IMR-90 (cell line): ENCODE measurements around the gene RALA. TPM values are rescaled to one million over a fixed set of nuclear protein-coding genes. Genes with fewer than 3 reads are reported as not detected.

ENCODE experiments used
- ATAC-seq: fragments of 200-7000 bp; cut with Tn5 transposase; 2 replicates; pipeline ENCODE4 v1.9.1; 2020; ENCODE audit warnings: low read depth, mild to moderate bottlenecking, moderate library complexity
- BruUV-seq: library from RNA; stranded (reverse); fragments of 400-500 nt; replicated peaks from 2 replicates; lab custom pipeline; 2021; lab: Mats Ljungman, UMichigan
- CTCF ChIA-PET: fragments of 300-600 bp; formaldehyde crosslinking; extraction: SDS; loops from one replicate; lab custom pipeline; 2021; ENCODE audit warnings: antibody characterized with exemption; lab: Yijun Ruan, JAX
- POLR2A ChIA-PET: fragments of 300-600 bp; sonication (Branson Sonifier 250); formaldehyde crosslinking; loops from one replicate; lab custom pipeline; 2022; ENCODE audit warnings: antibody characterized with exemption; ENCODE audit not compliant: unreplicated experiment; lab: Charles Lee
- DNase-seq: peaks from one replicate; pipeline ENCODE4 v3.0.0; 2013
- H2AFZ ChIP-seq: replicated peaks from 2 replicates; pipeline ENCODE3; 2013; ENCODE audit warnings: low read length, mild to moderate bottlenecking; ENCODE audit not compliant: poor library complexity
- H2AK5ac ChIP-seq: 2 replicates; pipeline ENCODE4 v1.6.1; 2013; ENCODE audit warnings: low read depth, low read length, inconsistent platforms
- H2AK9ac ChIP-seq: replicated peaks from 2 replicates; pipeline ENCODE3; 2013; ENCODE audit warnings: mild to moderate bottlenecking, low read depth, low read length, moderate library complexity; ENCODE audit not compliant: poor library complexity
- H2BK120ac ChIP-seq: 2 replicates; pipeline ENCODE4 v1.6.1; 2013; ENCODE audit warnings: low read depth, low read length, inconsistent platforms
- H2BK15ac ChIP-seq: 3 replicates; pipeline ENCODE4 v1.6.1; 2013; ENCODE audit warnings: low read depth, low read length, inconsistent platforms
- H2BK20ac ChIP-seq: 2 replicates; pipeline ENCODE4 v1.6.1; 2013; ENCODE audit warnings: low read depth, mild to moderate bottlenecking, inconsistent platforms, low read length, moderate library complexity
- H2BK5ac ChIP-seq: 2 replicates; pipeline ENCODE4 v1.6.1; 2013; ENCODE audit warnings: mild to moderate bottlenecking, low read depth, low read length, inconsistent platforms; ENCODE audit not compliant: poor library complexity, severe bottlenecking
- H3K14ac ChIP-seq: replicated peaks from 2 replicates; pipeline ENCODE4 v1.6.1; 2013; ENCODE audit warnings: low read depth, low read length, inconsistent platforms
- H3K18ac ChIP-seq: 2 replicates; pipeline ENCODE4 v1.6.1; 2013; ENCODE audit warnings: low read depth, low read length, control low read depth
- H3K23ac ChIP-seq: 2 replicates; pipeline ENCODE4 v1.6.1; 2013; ENCODE audit warnings: low read depth, low read length, inconsistent platforms
- H3K27ac ChIP-seq: 2 replicates; pipeline ENCODE4 v1.5.1; 2013; ENCODE audit warnings: mild to moderate bottlenecking, control low read depth, low read length; ENCODE audit not compliant: insufficient read depth
- H3K27me3 ChIP-seq: 2 replicates; pipeline ENCODE4 v1.6.1; 2013; ENCODE audit warnings: low read length; ENCODE audit not compliant: control insufficient read depth, insufficient read depth
- H3K36me3 ChIP-seq: 2 replicates; pipeline ENCODE4 v1.6.1; 2013; ENCODE audit warnings: low read length, mixed read lengths; ENCODE audit not compliant: control insufficient read depth, insufficient read depth
- H3K4ac ChIP-seq: 2 replicates; pipeline ENCODE4 v1.6.1; 2013; ENCODE audit warnings: low read depth, low read length, inconsistent platforms
- H3K4me1 ChIP-seq: 2 replicates; pipeline ENCODE4 v1.6.1; 2013; ENCODE audit warnings: low read length, mixed read lengths; ENCODE audit not compliant: control insufficient read depth, insufficient read depth
- H3K4me2 ChIP-seq: 2 replicates; pipeline ENCODE4 v1.6.1; 2013; ENCODE audit warnings: low read depth, mild to moderate bottlenecking, control low read depth, low read length, moderate library complexity
- H3K4me3 ChIP-seq: 2 replicates; pipeline ENCODE4 v1.5.1; 2013; ENCODE audit warnings: low read depth, mild to moderate bottlenecking, control low read depth, low read length, moderate library complexity; ENCODE audit not compliant: insufficient read depth
- H3K56ac ChIP-seq: 2 replicates; pipeline ENCODE4 v1.6.1; 2013; ENCODE audit warnings: low read length, inconsistent platforms; ENCODE audit not compliant: insufficient read depth; ENCODE audit errors: extremely low read depth
- H3K79me1 ChIP-seq, 2 experiments: 2 replicates each; pipeline ENCODE4 v1.6.1; 2013; ENCODE audit warnings: low read length in 2 of 2, inconsistent platforms in 1 of 2, low read depth in 1 of 2
- H3K9ac ChIP-seq: 2 replicates; pipeline ENCODE4 v1.6.1; 2013; ENCODE audit warnings: low read depth, low read length, control low read depth
- H3K9me1 ChIP-seq: 2 replicates; pipeline ENCODE4 v1.6.1; 2013; ENCODE audit warnings: low read length, inconsistent platforms; ENCODE audit not compliant: insufficient read depth
- H3K9me3 ChIP-seq: 2 replicates; pipeline ENCODE4 v1.6.1; 2013; ENCODE audit warnings: low read length; ENCODE audit not compliant: control insufficient read depth, insufficient read depth
- H4K20me1 ChIP-seq: 2 replicates; pipeline ENCODE4 v1.6.1; 2013; ENCODE audit warnings: low read length, inconsistent platforms; ENCODE audit not compliant: insufficient read depth
- H4K5ac ChIP-seq: 2 replicates; pipeline ENCODE4 v1.6.1; 2013; ENCODE audit warnings: mild to moderate bottlenecking, low read depth, low read length, control low read depth
- H4K8ac ChIP-seq, 2 experiments: 2 replicates each; pipeline ENCODE4 v1.6.1; 2013; ENCODE audit warnings: low read depth in 2 of 2, low read length in 2 of 2, control low read depth in 1 of 2, inconsistent platforms in 1 of 2
- H4K91ac ChIP-seq: 2 replicates; pipeline ENCODE4 v1.6.1; 2013; ENCODE audit warnings: low read depth, low read length, inconsistent platforms; ENCODE audit not compliant: insufficient read depth
- BHLHE40 ChIP-seq: fragments of 150-350 bp; IDR thresholded peaks from 2 replicates; pipeline ENCODE4 v1.6.1; 2016; ENCODE audit warnings: mild to moderate bottlenecking, low read depth, low read length
- CEBPB ChIP-seq: IDR thresholded peaks from 2 replicates; pipeline ENCODE4 v1.6.1; 2012; ENCODE audit warnings: low read depth, low read length, improper control_type of control experiment
- CHD1 ChIP-seq: IDR thresholded peaks from 2 replicates; pipeline ENCODE4 v1.6.1; 2012; ENCODE audit warnings: low read depth, low read length, improper control_type of control experiment
- CTCF ChIP-seq: conservative IDR thresholded peaks from 2 replicates; pipeline ENCODE4 v1.5.1; 2012; ENCODE audit warnings: mild to moderate bottlenecking, low read depth, low read length, improper control_type of control experiment
- ELK1 ChIP-seq: fragments of 150-350 bp; IDR thresholded peaks from 2 replicates; pipeline ENCODE4 v1.6.1; 2016; ENCODE audit warnings: low read depth, mild to moderate bottlenecking, low read length, moderate library complexity, borderline replicate concordance
- FOS ChIP-seq: fragments of 150-350 bp; IDR thresholded peaks from 2 replicates; pipeline ENCODE4 v1.6.1; 2016; ENCODE audit warnings: low read depth, low read length
- MAFK ChIP-seq: IDR thresholded peaks from 2 replicates; pipeline ENCODE4 v1.6.1; 2012; ENCODE audit warnings: low read depth, low read length, improper control_type of control experiment
- MAZ ChIP-seq: IDR thresholded peaks from 2 replicates; pipeline ENCODE4 v1.6.1; 2012; ENCODE audit warnings: low read depth, mild to moderate bottlenecking, low read length, improper control_type of control experiment, moderate library complexity, borderline replicate concordance
- MXI1 ChIP-seq: IDR thresholded peaks from 2 replicates; pipeline ENCODE4 v1.6.1; 2012; ENCODE audit warnings: low read depth, mild to moderate bottlenecking, low read length, moderate library complexity, borderline replicate concordance
- NFE2L2 ChIP-seq: fragments of 150-350 bp; IDR thresholded peaks from 2 replicates; pipeline ENCODE4 v1.6.1; 2016; ENCODE audit warnings: low read depth, mild to moderate bottlenecking, low read length
- POLR2A ChIP-seq: IDR thresholded peaks from 2 replicates; pipeline ENCODE4 v1.6.1; 2012; ENCODE audit warnings: mild to moderate bottlenecking, low read depth, low read length
- RAD21 ChIP-seq: IDR thresholded peaks from 2 replicates; pipeline ENCODE4 v1.6.1; 2012; ENCODE audit warnings: low read length, improper control_type of control experiment
- RCOR1 ChIP-seq: IDR thresholded peaks from 2 replicates; pipeline ENCODE4 v1.6.1; 2012; ENCODE audit warnings: mild to moderate bottlenecking, low read length, improper control_type of control experiment; ENCODE audit not compliant: insufficient replicate concordance
- RFX5 ChIP-seq: IDR thresholded peaks from 2 replicates; pipeline ENCODE4 v1.8.0; 2012; ENCODE audit warnings: low read depth, mild to moderate bottlenecking, low read length, moderate library complexity
- SMC3 ChIP-seq: fragments of 150-350 bp; IDR thresholded peaks from 2 replicates; pipeline ENCODE4 v1.6.1; 2016; ENCODE audit warnings: low read depth, mild to moderate bottlenecking, antibody characterized with exemption, low read length, moderate library complexity
- WGBS, 2 experiments: methylation state at CpG; one replicate each; pipeline versions ENCODE4 v1.1.5 to v1.1.7; 2013; ENCODE audit warnings: missing lambda C conversion rate in 2 of 2; ENCODE audit not compliant: insufficient read length in 1 of 2; ENCODE audit errors: extremely low coverage in 2 of 2; 5-methylcytosine and 5-hydroxymethylcytosine counted together
- dilution Hi-C: fragments of 300-500 bp; cut with HindIII; formaldehyde crosslinking; loops from one replicate; pipeline ENCODE4 v1.14.3; 2018; ENCODE audit warnings: low sequenced_read_pairs; ENCODE audit not compliant: unreplicated experiment
- in situ Hi-C: fragments of 300-500 bp; cut with MboI; formaldehyde crosslinking; loops from 3 replicates; pipeline ENCODE4 v1.14.3; 2019; ENCODE audit warnings: low sequenced_read_pairs, inconsistent platforms, mixed read lengths
- intact Hi-C: fragments of 100-400 bp; cut with micrococcal nuclease; formaldehyde crosslinking; loops from 2 replicates; pipeline ENCODE4 v1.10.0; 2022
- polyA plus RNA-seq, 3 experiments: library from polyadenylated mRNA; depleted of rRNA; stranded (reverse); fragments of >200 nt; gene quantifications; 2 replicates each; pipeline ENCODE4 v1.2.3, GENCODE V29; 2012; ENCODE audit warnings: low replicate concordance in 1 of 3
- total RNA-seq: library from RNA; depleted of rRNA; stranded (reverse); fragments of >200 nt; gene quantifications from 2 replicates; pipeline ENCODE4 v1.2.3, GENCODE V29; 2012
- TF ChIP-seq, protein P1 (sequence below): fragments of 150-350 bp; IDR thresholded peaks from 2 replicates; pipeline ENCODE4 v1.6.1; 2017; ENCODE audit warnings: mild to moderate bottlenecking, antibody characterized with exemption, low read length, low read depth

RALA gene
- total and polyA plus RNA-seq, 2 of the 4 experiments (the other 2 are of a cell fraction) = 7.7 to 20.5 TPM

DNA sequence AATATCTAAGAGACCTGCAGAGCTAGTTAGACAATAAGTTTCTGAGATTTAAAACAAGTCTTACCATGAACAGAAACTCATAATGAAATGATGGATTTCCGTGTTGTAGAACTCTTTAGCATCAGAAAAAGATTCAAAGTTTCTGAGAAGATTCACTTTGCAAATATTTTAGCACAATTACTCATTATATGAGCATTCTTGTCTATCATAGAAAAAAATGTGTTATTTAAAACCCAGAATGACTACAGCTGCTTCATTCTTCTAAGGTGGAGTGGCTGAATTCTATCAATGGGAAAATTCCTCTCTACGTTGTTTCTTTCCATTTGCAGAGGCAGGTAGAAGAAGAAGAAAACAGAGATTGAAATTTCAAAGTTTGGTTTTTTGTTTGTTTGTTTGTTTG lies 21.0 kb upstream of the RALA start:
- Histone ChIP-seq H2AFZ (no peak overlapping the region), H3K27me3 (no peaks in the 10 kb centered on the region), H4K20me1 (no peaks in the 10 kb centered on the region), H3K36me3 (no peaks in the 10 kb centered on the region), H3K4me2 (peak overlapping the region; percentile 27; the same call in 1 of the 2 replicates), H3K9me3 (no peaks in the 10 kb centered on the region), H4K8ac (peak overlapping the region; percentile 19 to 60; a peak in 1 of 4 replicates), H3K9ac (no peak overlapping the region), H2BK20ac (peak overlapping the region; percentile 61), H3K4me1 (peaks cover 5% of the 10 kb centered on the region; the same call in 1 of the 2 replicates), H3K23ac (no peak overlapping the region), H3K4ac (peak overlapping the region; percentile 58; the same call in 1 of the 2 replicates), H3K14ac (0 out of 2 replicates have a peak overlapping the region, but pooled peaks have one; percentile 33), H2AK9ac (no peak overlapping the region), H4K91ac (no peak overlapping the region), H3K79me1 (no peaks in the 10 kb centered on the region), H2BK15ac (peak overlapping the region; percentile 74; the same call in 1 of the 3 replicates), H3K18ac (peak overlapping the region; percentile 4; the same call in 1 of the 2 replicates), H2BK120ac (peak overlapping the region; percentile 58; the same call in 1 of the 2 replicates), H3K56ac (peak overlapping the region; percentile 60; the same call in 1 of the 2 replicates), H2AK5ac (0 out of 2 replicates have a peak overlapping the region, but pooled peaks have one; percentile 23), H2BK5ac (peak overlapping the region; percentile 80), H3K9me1 (peaks cover 3% of the 10 kb centered on the region; the same call in 1 of the 2 replicates), H4K5ac (no peak overlapping the region), H3K4me3 (no peak overlapping the region), H3K27ac (no peak overlapping the region)
- dilution Hi-C loops (no loop called here), in situ Hi-C loops (no loop called here), intact Hi-C loops (no loop called here)
- ATAC-seq = peak; percentile 53; the same call in 1 of the 2 replicates
- ChIA-PET POLR2A (no interaction called here), CTCF (no interaction called here)
- BruUV-seq = no TSS peak
- TF ChIP-seq FOS = no peak
- no peak for TF ChIP-seq RFX5
- no peak for TF ChIP-seq CTCF
- no peak for TF ChIP-seq MXI1
- no peak for TF ChIP-seq BHLHE40
- TF ChIP-seq ELK1 = no peak
- TF ChIP-seq NFE2L2 = no peak
- no peak for TF ChIP-seq POLR2A
- no peak for TF ChIP-seq RAD21
- no peak for TF ChIP-seq CEBPB
- no peak for TF ChIP-seq SMC3
- no peak for TF ChIP-seq MAZ
- no peak for TF ChIP-seq CHD1
- TF ChIP-seq RCOR1 = no peak
- TF ChIP-seq MAFK = no peak
- TF ChIP-seq, protein P1, sequence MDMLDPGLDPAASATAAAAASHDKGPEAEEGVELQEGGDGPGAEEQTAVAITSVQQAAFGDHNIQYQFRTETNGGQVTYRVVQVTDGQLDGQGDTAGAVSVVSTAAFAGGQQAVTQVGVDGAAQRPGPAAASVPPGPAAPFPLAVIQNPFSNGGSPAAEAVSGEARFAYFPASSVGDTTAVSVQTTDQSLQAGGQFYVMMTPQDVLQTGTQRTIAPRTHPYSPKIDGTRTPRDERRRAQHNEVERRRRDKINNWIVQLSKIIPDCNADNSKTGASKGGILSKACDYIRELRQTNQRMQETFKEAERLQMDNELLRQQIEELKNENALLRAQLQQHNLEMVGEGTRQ = no peak
- no CpG with 5 or more reads among the region's 2 CpGs for WGBS, 2 experiments
- DNase-seq = peak; percentile 43
